Neural progenitor cell (in vitro differentiated cells): ENCODE measurements around the gene KPNB1.

Experiments
- CTCF ChIP-seq: fragments of 200-600 bp; sonication (generic); IDR thresholded peaks from 2 replicates; pipeline ENCODE4 v1.5.1; 2017; ENCODE audit warnings: antibody characterized with exemption, mild to moderate bottlenecking
- EZH2 ChIP-seq: fragments of 200-600 bp; sonication (generic); IDR thresholded peaks from 2 replicates; pipeline ENCODE4 v1.6.1; 2017; ENCODE audit warnings: antibody characterized with exemption, mild to moderate bottlenecking, moderate library complexity

DNA sequence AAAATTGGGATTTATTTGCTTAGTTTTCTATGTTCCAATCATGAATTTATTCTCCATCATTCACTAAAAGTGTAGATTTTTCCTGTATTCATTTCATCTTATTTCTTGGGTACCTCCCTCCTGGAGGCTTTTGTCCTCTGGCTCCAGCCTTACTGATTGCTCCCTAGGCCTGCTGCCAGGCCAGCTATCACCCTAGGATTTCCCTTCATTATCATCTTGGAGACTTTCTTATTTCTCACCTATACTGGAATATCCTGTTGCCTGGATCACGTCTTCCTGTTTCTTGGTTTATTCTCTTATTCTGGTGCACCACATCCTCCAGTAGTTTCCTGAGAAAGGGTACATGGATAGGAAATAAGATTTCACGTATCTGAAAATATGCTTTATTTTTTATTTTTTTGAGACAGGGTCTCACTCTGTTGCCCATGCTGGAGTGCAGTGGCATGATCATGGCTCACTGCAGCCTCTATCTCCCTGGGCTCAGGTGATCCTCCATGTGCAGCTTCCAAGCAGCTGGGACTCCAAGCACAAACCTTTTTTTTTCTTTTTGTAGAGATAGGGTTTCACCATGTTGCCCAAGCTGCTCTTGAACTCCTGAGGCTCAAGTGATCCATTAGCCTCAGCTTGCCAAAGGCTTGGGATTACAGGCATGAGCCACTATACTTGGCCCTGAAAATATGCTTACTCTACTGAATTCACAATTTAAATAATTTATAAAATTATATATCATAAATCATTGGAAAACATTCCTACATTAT lies 13.3 kb upstream of the KPNB1 start:
- TF ChIP-seq CTCF = no peak
- no peak for TF ChIP-seq EZH2
